ENCODE measurements around the gene UBE2M.
"Not testable (repeated sequence)": the region's sequence is repeated elsewhere in the genome, so short reads cannot be mapped to it uniquely, and the experiment has no call there.

DNA sequence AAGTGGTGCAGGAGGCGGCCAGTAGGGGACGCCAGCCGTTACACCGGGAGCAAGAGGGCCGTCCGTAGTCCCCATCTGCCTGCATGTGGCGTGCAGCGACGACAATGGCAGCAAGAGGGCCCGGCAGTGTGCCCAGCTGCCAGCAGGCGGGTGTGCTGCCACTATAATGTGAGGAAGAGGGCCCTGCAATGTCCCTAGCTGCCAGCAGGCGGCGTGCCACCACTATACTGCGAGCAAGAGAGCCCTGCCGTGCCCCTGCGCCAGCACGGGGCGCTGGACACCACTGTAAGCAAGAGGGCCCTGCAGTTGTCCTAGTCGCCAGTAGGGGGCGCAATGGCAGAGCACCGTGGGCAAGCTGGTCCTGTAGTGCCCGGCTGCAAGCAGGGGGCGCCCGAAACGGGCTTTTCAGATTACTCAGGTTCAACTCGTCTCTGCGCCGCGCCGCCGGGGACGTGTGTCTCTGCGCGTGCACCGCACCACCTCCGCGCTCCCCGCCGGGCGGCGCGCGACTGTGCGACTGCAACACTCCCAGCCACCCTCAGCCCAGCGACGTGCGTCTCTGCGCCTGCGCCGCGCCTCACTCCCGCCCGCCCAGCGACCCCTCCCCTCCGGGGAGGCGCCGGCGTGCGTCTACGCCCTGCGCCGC, 48.0 kb upstream of the UBE2M start:
- not testable (repeated sequence) for TF ChIP-seq POLR2A (IDR thresholded peaks at IDR 0.05); POLR2AphosphoS5 (IDR thresholded peaks at IDR 0.05; ENCODE audit: insufficient read depth in 1 of 2, low read depth in 1 of 2)
- TF ChIP-seq, protein P1, sequence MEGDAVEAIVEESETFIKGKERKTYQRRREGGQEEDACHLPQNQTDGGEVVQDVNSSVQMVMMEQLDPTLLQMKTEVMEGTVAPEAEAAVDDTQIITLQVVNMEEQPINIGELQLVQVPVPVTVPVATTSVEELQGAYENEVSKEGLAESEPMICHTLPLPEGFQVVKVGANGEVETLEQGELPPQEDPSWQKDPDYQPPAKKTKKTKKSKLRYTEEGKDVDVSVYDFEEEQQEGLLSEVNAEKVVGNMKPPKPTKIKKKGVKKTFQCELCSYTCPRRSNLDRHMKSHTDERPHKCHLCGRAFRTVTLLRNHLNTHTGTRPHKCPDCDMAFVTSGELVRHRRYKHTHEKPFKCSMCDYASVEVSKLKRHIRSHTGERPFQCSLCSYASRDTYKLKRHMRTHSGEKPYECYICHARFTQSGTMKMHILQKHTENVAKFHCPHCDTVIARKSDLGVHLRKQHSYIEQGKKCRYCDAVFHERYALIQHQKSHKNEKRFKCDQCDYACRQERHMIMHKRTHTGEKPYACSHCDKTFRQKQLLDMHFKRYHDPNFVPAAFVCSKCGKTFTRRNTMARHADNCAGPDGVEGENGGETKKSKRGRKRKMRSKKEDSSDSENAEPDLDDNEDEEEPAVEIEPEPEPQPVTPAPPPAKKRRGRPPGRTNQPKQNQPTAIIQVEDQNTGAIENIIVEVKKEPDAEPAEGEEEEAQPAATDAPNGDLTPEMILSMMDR (IDR thresholded peaks at IDR 0.05), result peak in 1 of 3 experiments; percentile 11
